Stomach smooth muscle (tissue), 2 donors: Measurements from ENCODE around the gene FBXO45.
"Not testable (repeated sequence)": the region's sequence is repeated elsewhere in the genome, so short reads cannot be mapped to it uniquely, and the experiment has no call there.

Source experiments
- H3K27ac ChIP-seq: one replicate; pipeline ENCODE4 v1.7.0; 2013; ENCODE audit warnings: mild to moderate bottlenecking, low read length, inconsistent platforms
- H3K27me3 ChIP-seq, 2 donors: one replicate each; pipeline ENCODE4 v1.7.0; 2013; ENCODE audit warnings: low read length in 2 of 2; ENCODE audit not compliant: insufficient read depth in 2 of 2, control insufficient read depth in 1 of 2
- H3K36me3 ChIP-seq, 2 donors: one replicate each; pipeline ENCODE4 v1.7.0; 2013; ENCODE audit warnings: low read length in 2 of 2; ENCODE audit not compliant: control insufficient read depth in 2 of 2, insufficient read depth in 2 of 2
- H3K4me1 ChIP-seq: one replicate; pipeline ENCODE4 v1.7.0; 2013; ENCODE audit warnings: low read length; ENCODE audit not compliant: control insufficient read depth, insufficient read depth
- H3K4me3 ChIP-seq, 2 donors: one replicate each; pipeline ENCODE4 v1.7.0; 2013; ENCODE audit warnings: low read length in 2 of 2
- H3K9ac ChIP-seq, 2 donors: one replicate each; pipeline ENCODE4 v1.7.0; 2013; ENCODE audit warnings: low read length in 2 of 2, mild to moderate bottlenecking in 1 of 2
- H3K9me3 ChIP-seq, 2 donors: one replicate each; pipeline ENCODE4 v1.7.0; 2013; ENCODE audit warnings: low read length in 2 of 2; ENCODE audit not compliant: control insufficient read depth in 2 of 2
- donor health status: healthy.
- donor health status: Pancreatic carcinoma.

FBXO45 gene

DNA sequence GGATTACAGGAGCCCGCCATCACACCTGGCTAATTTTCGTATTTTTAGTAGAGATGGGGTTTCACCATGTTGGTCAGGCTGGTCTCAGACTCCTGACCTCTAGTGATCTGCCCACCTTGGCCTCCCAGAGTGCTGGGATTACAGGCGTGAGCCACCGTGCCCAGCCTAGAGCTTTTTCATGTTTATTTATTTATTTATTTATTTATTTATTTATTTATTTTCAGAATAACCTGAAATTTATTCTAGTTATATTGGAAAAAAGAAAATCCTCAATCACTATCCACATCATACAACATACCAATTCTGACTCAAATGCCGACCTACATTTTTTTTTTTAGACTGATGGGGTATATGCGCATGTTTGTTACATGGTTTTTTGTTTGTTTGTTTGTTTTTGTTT lies 46.8 kb downstream of the FBXO45 start:
- not testable (repeated sequence) for H3K36me3 ChIP-seq, H3K4me3 ChIP-seq, H3K4me1 ChIP-seq, H3K9ac ChIP-seq, H3K27me3 ChIP-seq, H3K27ac ChIP-seq, H3K9me3 ChIP-seq

DNA sequence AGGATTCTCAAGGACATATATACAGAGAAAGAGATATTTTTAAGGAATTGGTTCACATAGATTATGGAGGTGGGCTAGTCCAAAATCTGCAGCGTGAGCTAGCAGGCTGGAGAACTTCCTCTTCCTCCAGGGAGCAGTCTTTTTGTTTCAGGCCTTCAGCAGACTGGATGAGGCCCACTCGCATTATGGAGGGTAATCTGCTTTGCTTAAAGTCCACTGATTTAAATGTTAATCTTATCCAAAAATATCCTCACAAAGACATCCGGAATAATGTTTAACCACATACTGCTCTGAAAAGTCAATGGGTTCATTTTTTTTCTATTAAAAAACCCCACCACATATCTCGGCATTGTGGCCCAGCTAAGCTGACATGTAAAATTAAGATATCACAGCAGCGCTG lies 48.8 kb downstream of the FBXO45 start:
- H3K27ac ChIP-seq, result no peak overlapping the region
- no peaks in the 10 kb centered on the region for H3K27me3 ChIP-seq
- peaks cover 5% of the 10 kb centered on the region for H3K4me1 ChIP-seq
- H3K9me3 ChIP-seq, result no peaks in the 10 kb centered on the region
- H3K4me3 ChIP-seq, result no peak overlapping the region
- peak overlapping the region in 1 of 2 donors; percentile 22 for H3K9ac ChIP-seq
- no peaks in the 10 kb centered on the region for H3K36me3 ChIP-seq

DNA sequence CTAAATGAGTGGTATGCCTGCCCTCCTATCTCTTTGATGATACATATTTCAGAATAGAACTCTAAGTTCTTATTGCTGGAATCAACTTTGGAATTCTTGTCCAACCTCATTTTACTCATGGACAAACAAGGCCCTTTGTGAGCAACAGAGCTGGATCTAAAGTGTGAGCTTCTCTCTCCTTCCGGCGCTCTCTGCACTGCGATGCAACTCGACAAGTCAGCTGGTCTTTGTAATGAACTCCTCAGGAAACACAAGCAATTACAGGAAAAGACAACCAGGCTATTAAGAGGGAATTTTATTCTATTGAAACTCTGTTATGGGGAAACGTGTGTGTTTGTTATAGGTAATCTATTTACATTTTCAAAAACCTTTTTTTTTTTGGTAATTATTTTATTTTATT lies 50.8 kb downstream of the FBXO45 start:
- peaks cover 5% of the 10 kb centered on the region for H3K4me1 ChIP-seq
- H3K9me3 ChIP-seq, result no peaks in the 10 kb centered on the region
- H3K27ac ChIP-seq, result no peak overlapping the region
- no peaks in the 10 kb centered on the region for H3K36me3 ChIP-seq
- H3K9ac ChIP-seq, result peak overlapping the region in 1 of 2 donors; percentile 42
- no peak overlapping the region for H3K4me3 ChIP-seq
- H3K27me3 ChIP-seq, result no peaks in the 10 kb centered on the region

DNA sequence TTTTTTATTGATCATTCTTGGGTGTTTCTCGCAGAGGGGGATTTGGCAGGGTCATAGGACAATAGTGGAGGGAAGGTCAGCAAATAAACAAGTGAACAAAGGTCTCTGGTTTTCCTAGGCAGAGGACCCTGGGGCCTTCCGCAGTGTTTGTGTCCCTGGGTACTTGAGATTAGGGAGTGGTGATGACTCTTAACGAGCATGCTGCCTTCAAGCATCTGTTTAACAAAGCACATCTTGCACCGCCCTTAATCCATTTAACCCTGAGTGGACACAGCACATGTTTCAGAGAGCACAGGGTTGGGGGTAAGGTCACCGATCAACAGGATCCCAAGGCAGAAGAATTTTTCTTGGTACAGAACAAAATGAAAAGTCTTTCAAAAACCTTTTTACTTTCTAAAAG lies 51.2 kb downstream of the FBXO45 start:
- not testable (repeated sequence) for H3K27me3 ChIP-seq, H3K4me1 ChIP-seq, H3K9ac ChIP-seq, H3K4me3 ChIP-seq, H3K9me3 ChIP-seq, H3K36me3 ChIP-seq
- peak overlapping the region; percentile 71 for H3K27ac ChIP-seq

DNA sequence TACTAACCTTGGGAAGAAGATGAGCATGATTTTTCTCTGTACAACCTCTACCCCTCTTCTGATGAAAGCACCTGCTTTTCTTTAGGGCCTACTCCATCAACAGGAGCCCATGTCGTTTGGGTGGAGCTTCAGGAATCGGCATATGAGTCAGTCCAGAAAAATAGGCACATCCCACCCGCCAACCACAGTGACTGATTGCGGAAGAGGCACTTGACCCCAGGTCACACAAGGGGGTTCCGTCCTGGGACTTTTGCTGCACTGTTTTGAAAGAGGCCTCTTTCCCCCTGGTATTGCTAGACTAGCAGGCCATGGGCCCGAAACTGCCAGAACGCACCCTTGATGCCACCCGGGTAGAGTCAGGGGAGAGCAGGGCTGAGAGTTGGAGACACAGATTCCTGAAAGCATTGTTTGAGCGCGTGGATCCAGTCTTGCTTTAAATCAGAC lies 51.7 kb downstream of the FBXO45 start:
- H3K4me1 ChIP-seq, result peaks cover 5% of the 10 kb centered on the region
- no peak overlapping the region for H3K4me3 ChIP-seq
- H3K9me3 ChIP-seq, result no peaks in the 10 kb centered on the region
- H3K9ac ChIP-seq, result no peak overlapping the region
- peak overlapping the region; percentile 71 for H3K27ac ChIP-seq
- no peaks in the 10 kb centered on the region for H3K27me3 ChIP-seq
- no peaks in the 10 kb centered on the region for H3K36me3 ChIP-seq

DNA sequence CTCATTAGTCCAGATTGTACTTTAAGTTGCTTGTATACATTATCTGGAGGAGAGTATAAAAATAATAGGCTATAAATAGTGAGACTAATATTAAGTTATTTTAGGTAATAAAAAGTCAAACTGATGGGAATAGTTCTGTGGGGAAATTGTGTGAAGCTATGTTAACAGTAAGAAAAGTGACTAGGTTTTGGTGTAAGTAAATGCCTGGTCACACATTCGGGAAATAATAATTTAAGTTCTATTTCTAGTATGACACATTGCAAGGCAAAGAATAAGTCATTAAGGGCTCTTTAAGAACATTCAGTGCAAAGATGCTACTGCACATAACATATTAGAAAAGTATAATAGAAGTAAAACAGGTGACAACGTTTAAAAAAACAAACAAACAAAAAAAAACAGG lies 52.2 kb downstream of the FBXO45 start:
- peak overlapping the region; percentile 71 for H3K27ac ChIP-seq
- no peak overlapping the region for H3K4me3 ChIP-seq
- no peaks in the 10 kb centered on the region for H3K27me3 ChIP-seq
- H3K4me1 ChIP-seq, result peaks cover 5% of the 10 kb centered on the region
- no peak overlapping the region for H3K9ac ChIP-seq
- H3K9me3 ChIP-seq, result no peaks in the 10 kb centered on the region
- no peaks in the 10 kb centered on the region for H3K36me3 ChIP-seq

DNA sequence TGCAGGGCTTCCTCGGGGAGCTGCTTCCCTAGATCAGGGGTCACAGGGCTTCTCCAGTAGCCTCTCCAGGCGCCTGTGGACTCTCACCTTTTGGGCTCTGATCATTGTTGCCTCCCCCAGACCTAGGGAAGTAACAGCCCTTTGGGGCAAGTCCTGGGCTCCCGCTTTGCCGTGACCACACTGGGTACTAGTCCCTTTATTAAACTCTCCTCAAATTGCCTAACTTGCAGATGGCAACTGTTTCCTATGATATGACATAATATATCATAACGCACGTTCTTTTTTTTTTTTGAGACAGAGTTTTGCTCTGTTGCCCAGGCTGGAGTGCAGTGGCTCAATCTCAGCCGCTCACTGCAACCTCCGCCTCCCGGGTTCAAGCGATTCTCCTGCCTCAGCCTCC lies 53.2 kb downstream of the FBXO45 start:
- Histone ChIP-seq H3K4me3 (no peak overlapping the region), H3K9ac (no peak overlapping the region), H3K9me3 (no peaks in the 10 kb centered on the region), H3K36me3 (no peaks in the 10 kb centered on the region), H3K27ac (no peak overlapping the region), H3K4me1 (peaks cover 5% of the 10 kb centered on the region), H3K27me3 (no peaks in the 10 kb centered on the region)

DNA sequence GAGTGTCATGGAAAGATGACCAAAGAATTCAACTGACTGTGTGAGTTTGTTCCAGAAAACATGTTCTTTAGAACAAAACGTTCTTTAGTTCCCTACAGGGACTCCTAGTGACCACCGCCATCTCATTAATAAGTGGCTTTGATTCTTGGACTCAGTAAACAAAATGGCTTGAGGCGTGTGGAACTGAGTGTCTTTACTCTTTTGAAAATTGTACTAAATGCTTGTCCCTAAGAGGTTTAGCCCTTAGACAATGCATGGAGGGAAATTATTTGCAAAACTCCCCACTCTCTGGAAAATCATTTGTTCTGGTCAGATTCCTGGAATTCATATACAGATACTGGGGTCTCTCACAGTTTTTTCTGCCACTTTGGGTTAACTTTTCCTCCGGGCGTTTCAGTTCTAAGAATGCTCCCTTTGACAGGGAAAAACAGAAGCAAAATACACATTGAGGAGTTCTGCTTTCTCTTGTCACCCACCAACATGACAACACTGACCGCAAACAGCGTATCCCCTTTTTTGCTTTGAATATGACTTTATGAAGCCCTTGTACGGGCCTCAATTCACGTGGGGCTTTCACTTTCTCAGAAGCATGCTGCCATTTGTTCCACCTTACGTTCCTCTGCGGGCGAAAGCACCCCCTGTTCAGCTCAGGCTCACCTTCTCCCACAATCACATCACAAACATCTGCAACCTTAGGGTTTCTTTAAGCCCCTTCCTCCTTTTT lies 55.8 kb downstream of the FBXO45 start:
- Histone ChIP-seq H3K4me3 (no peak overlapping the region), H3K27me3 (no peaks in the 10 kb centered on the region), H3K36me3 (no peaks in the 10 kb centered on the region), H3K9me3 (no peaks in the 10 kb centered on the region), H3K4me1 (peaks cover 5% of the 10 kb centered on the region), H3K9ac (no peak overlapping the region), H3K27ac (peak overlapping the region; percentile 41)

DNA sequence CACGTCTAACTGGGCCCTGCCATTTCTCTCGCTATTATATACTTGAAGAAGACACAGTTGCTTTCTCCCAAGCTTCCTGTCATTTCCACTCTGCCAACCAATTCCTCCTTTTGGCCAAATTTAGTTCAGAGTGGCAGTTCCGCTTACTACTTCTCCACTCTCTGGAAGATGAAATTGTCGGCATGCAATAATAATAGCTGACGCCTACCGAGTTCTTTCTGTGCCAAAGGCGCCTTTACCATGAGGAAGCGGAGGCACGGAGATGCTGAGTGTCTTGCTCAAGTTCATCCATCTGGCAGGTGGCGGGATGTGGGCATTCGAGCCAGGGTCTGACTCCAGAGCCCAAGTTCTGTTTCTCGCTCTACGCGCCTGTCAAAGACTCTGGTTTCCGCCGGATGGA lies 56.4 kb downstream of the FBXO45 start:
- no peak overlapping the region for H3K4me3 ChIP-seq
- H3K27me3 ChIP-seq, result no peaks in the 10 kb centered on the region
- no peaks in the 10 kb centered on the region for H3K36me3 ChIP-seq
- no peak overlapping the region for H3K9ac ChIP-seq
- peaks cover 5% of the 10 kb centered on the region for H3K4me1 ChIP-seq
- H3K9me3 ChIP-seq, result no peaks in the 10 kb centered on the region
- H3K27ac ChIP-seq, result peak overlapping the region; percentile 41

DNA sequence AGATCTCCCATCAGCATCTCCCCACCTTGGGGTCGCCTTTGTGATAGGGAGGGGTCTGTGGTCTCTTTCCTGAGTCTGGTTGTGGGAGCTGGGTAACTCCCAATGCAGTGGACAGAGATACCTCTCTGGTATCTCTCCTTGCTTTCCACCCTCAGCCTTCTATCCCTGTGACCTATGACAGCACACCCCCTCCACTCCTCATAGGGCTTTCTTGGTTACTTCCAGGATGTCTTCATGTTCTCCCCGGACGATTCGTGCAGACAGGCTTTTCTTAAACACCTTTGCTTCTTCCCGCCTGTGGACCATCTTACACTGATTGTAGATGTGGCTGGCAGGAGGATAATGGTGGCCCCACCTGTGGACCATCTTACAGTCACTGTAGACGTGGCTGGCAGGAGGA lies 56.9 kb downstream of the FBXO45 start:
- Histone ChIP-seq H3K27me3 (no peaks in the 10 kb centered on the region), H3K4me1 (peaks cover under 1% of the 10 kb centered on the region), H3K36me3 (no peaks in the 10 kb centered on the region), H3K9me3 (no peaks in the 10 kb centered on the region), H3K27ac (no peak overlapping the region), H3K9ac (no peak overlapping the region), H3K4me3 (no peak overlapping the region)

DNA sequence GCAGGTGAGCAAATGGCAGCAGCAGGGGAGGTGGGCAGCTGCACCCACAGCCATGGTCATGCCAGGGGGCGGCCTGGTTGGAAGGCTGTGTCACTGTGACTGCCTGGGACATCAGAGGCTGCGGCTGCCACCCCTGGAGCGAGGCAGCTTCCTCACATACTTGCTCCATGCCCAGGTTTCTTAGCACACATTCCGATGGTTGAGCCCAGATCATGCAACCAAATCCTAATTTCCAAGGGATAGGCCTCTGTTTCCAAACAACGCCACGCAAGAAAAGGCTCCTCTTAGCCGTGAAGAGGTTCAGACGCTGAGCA lies 59.4 kb downstream of the FBXO45 start:
- Histone ChIP-seq H3K9ac (no peak overlapping the region), H3K4me3 (no peak overlapping the region), H3K27ac (no peak overlapping the region), H3K27me3 (no peaks in the 10 kb centered on the region), H3K4me1 (peaks cover 10% of the 10 kb centered on the region), H3K9me3 (no peaks in the 10 kb centered on the region), H3K36me3 (no peaks in the 10 kb centered on the region)
